A673 (cell line): ENCODE results near the gene PCBP3. TPM values are rescaled to one million over a fixed set of nuclear protein-coding genes. Genes with fewer than 3 reads are reported as not detected.

Source experiments
- BruUV-seq: library from RNA; stranded (reverse); fragments of 400-500 nt; replicated peaks from 2 replicates; lab custom pipeline; 2021; lab: Mats Ljungman, UMichigan
- CTCF ChIA-PET: fragments of 300-600 bp; sonication (Branson Sonifier 250); formaldehyde crosslinking; loops from one replicate; lab custom pipeline; 2022; ENCODE audit warnings: antibody characterized with exemption; lab: Charles Lee
- POLR2A ChIA-PET: fragments of 300-600 bp; sonication (Branson Sonifier 250); formaldehyde crosslinking; loops from one replicate; lab custom pipeline; 2022; ENCODE audit warnings: antibody characterized with exemption; ENCODE audit not compliant: low non-redundant PET; lab: Charles Lee
- DNase-seq: peaks from one replicate; pipeline ENCODE4 v3.0.0-alpha.2; 2015; ENCODE audit warnings: low spot score
- H3K27ac ChIP-seq: fragments of 200-600 bp; sonication (generic); 2 replicates; pipeline ENCODE4 v1.5.1; 2016; ENCODE audit warnings: mixed run types, low read depth, mild to moderate bottlenecking, mixed read lengths, antibody characterized with exemption, low read length; ENCODE audit not compliant: poor library complexity, severe bottlenecking
- H3K27me3 ChIP-seq: fragments of 200-600 bp; sonication (generic); replicated peaks from 2 replicates; pipeline ENCODE4 v1.6.1; 2017; ENCODE audit warnings: mixed run types, low read depth, mild to moderate bottlenecking, mixed read lengths, antibody characterized with exemption, low read length; ENCODE audit not compliant: insufficient read depth, poor library complexity
- H3K36me3 ChIP-seq: fragments of 200-600 bp; sonication (generic); 2 replicates; pipeline ENCODE4 v1.6.1; 2016; ENCODE audit warnings: mixed run types, mild to moderate bottlenecking, mixed read lengths, antibody characterized with exemption, low read length; ENCODE audit not compliant: insufficient read depth, poor library complexity, severe bottlenecking
- H3K4me1 ChIP-seq: fragments of 200-600 bp; sonication (generic); 2 replicates; pipeline ENCODE4 v1.6.1; 2017; ENCODE audit warnings: mixed run types, mild to moderate bottlenecking, mixed read lengths, antibody characterized with exemption, low read length; ENCODE audit not compliant: insufficient read depth, poor library complexity, severe bottlenecking
- H3K4me3 ChIP-seq: fragments of 200-600 bp; sonication (generic); 2 replicates; pipeline ENCODE4 v1.5.1; 2016; ENCODE audit warnings: low read depth, mixed run types, mild to moderate bottlenecking, mixed read lengths, low read length; ENCODE audit not compliant: poor library complexity, severe bottlenecking
- H3K9me3 ChIP-seq: fragments of 200-600 bp; sonication (generic); 2 replicates; pipeline ENCODE4 v1.6.1; 2016; ENCODE audit warnings: mixed run types, low read depth, mild to moderate bottlenecking, mixed read lengths, antibody characterized with exemption, low read length; ENCODE audit not compliant: poor library complexity, severe bottlenecking
- CTCF ChIP-seq: fragments of 300-800, 200-600 bp; sonication (generic); conservative IDR thresholded peaks from 2 replicates; pipeline ENCODE4 v1.5.1; 2017; ENCODE audit warnings: low read depth, mild to moderate bottlenecking, antibody characterized with exemption, low read length, moderate library complexity, mixed read lengths
- EZH2 ChIP-seq: fragments of 200-600 bp; sonication (generic); IDR thresholded peaks from 2 replicates; pipeline ENCODE4 v1.6.1; 2017; ENCODE audit warnings: borderline replicate concordance, low read depth, mild to moderate bottlenecking, mixed read lengths, antibody characterized with exemption, low read length; ENCODE audit not compliant: poor library complexity, severe bottlenecking
- intact Hi-C: fragments of 100-400 bp; cut with micrococcal nuclease; formaldehyde crosslinking; loops from one replicate; pipeline ENCODE4 v1.10.0; 2022; ENCODE audit not compliant: unreplicated experiment
- total RNA-seq: library from RNA; stranded (reverse); gene quantifications from 2 replicates; pipeline ENCODE4 v1.2.3, GENCODE V29; 2021

The PCBP3 gene
- total RNA-seq, 1 experiment from 2014 or later, result 25.6 TPM

- Histone ChIP-seq H3K4me3 (no peak overlapping the region), H3K4me1 (no peaks in the 10 kb centered on the region), H3K27ac (no peak overlapping the region), H3K9me3 (peaks cover 4% of the 10 kb centered on the region), H3K27me3 (no peaks in the 10 kb centered on the region), H3K36me3 (no peaks in the 10 kb centered on the region)
- POLR2A ChIA-PET, result no interaction called here
- no peak for DNase-seq
- CTCF ChIA-PET, result interaction anchor here (0.6 kb wide), 1 partner anchor 796 kb away, joined by 6 read pairs; no protein-coding TSS in a partner anchor
- BruUV-seq, result no TSS peak
- TF ChIP-seq EZH2 (no peak), CTCF (no peak)
- intact Hi-C loops, result no loop called here
These were observed 290.6 kb downstream of the PCBP3 start for GRCh38 chr21:45934085-45934484.

GRCh38 chr21:45934554-45934953 lies 291.0 kb downstream of the PCBP3 start:
- peaks cover 4% of the 10 kb centered on the region for H3K9me3 ChIP-seq
- no TSS peak for BruUV-seq
- intact Hi-C loops, result no loop called here
- CTCF ChIA-PET, result no interaction called here
- no peaks in the 10 kb centered on the region for H3K4me1 ChIP-seq
- H3K27me3 ChIP-seq, result no peaks in the 10 kb centered on the region
- H3K36me3 ChIP-seq, result no peaks in the 10 kb centered on the region
- TF ChIP-seq CTCF, result no peak
- no peak for TF ChIP-seq EZH2
- DNase-seq, result no peak
- H3K27ac ChIP-seq, result no peak overlapping the region
- no peak overlapping the region for H3K4me3 ChIP-seq
- POLR2A ChIA-PET, result no interaction called here

GRCh38 chr21:45935628-45936027 lies 292.1 kb downstream of the PCBP3 start:
- BruUV-seq, result no TSS peak
- H3K27ac ChIP-seq, result no peak overlapping the region
- peaks cover 4% of the 10 kb centered on the region for H3K9me3 ChIP-seq
- ChIA-PET POLR2A (interaction anchor here (0.5 kb wide), 1 partner anchor 118 kb away, joined by 3 read pairs; no protein-coding TSS in a partner anchor), CTCF (no interaction called here)
- no peak overlapping the region for H3K4me3 ChIP-seq
- H3K36me3 ChIP-seq, result no peaks in the 10 kb centered on the region
- H3K4me1 ChIP-seq, result no peaks in the 10 kb centered on the region
- no peak for DNase-seq
- intact Hi-C loops, result no loop called here
- no peak for TF ChIP-seq EZH2
- TF ChIP-seq CTCF, result no peak
- no peaks in the 10 kb centered on the region for H3K27me3 ChIP-seq
